ENCODE measurements around the gene IL34.

The IL34 gene

GRCh38 chr16:70700101-70701020 lies 54.0 kb downstream of the IL34 start:
- no peak for DNase-seq (ENCODE audit: low read depth in 2 of 3, low spot score in 2 of 3)

DNA sequence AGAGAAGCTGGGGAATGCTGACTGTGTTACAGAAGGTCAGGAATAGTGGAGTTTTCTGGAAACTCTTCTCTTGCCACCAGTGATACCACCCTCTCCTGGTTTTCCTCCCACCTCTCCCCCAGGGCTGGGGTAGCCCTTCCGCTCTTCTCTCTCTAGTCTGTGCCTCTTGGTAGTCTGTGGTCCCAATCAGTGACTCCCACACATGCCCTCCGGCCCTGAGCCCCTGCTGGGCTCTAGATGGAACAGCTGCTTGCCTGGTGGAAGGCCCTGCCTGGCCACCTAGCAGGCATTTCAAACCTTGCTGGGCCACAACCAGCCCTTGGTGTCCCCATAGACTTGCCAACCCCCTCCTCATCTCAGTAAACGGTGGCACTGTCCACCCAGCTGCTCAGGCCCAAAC lies 54.7 kb downstream of the IL34 start:
- no peak for DNase-seq (ENCODE audit: low read depth in 2 of 3, low spot score in 2 of 3)

DNA sequence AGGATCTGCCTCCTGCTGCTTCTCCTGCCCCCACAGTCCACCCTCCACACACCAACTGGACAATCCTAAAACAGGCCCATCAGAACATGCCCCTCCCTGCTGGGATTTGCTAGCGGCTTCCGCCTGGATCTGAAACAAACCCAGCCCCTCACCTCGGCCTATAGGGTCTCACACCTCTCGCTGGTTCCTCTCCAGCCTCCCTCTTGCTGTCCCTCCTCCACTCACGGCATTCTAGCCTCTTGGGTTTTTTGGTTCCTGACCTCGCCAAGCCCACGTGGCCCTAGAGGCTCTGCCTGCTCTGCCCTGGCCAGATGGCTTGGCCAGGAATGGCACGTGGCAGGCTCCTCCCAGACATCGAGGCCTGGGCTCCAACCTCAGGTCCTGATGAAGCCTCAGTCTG lies 55.2 kb downstream of the IL34 start:
- no peak for DNase-seq (ENCODE audit: low read depth in 2 of 3, low spot score in 2 of 3)

GRCh38 chr16:70701998-70702397 lies 55.6 kb downstream of the IL34 start:
- DNase-seq (ENCODE audit: low read depth in 2 of 3, low spot score in 2 of 3), result no peak

DNA sequence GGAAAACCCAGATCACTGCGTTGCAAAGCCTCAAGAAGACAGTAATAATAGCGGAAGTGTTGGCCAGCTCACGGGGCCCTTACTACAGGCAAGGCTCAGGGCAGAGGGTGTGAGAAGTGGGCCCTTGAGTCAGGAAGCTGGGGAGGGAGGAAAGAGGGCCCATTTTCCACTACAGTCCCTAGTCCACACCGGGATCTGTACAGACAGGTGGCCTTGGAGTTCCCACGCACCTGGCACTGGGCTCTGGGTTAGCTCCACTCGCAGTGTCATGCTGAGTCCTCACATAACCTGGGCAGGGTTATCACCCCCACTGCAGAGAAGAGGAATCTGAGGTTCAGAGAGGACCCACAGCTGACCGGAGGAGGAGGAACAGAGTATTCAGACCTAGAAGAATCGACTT lies 56.3 kb downstream of the IL34 start:
- DNase-seq (ENCODE audit: low read depth in 2 of 3, low spot score in 2 of 3), result no peak

GRCh38 chr16:70703041-70703834 lies 56.9 kb downstream of the IL34 start:
- no peak for DNase-seq (ENCODE audit: low read depth in 2 of 3, low spot score in 2 of 3)

- DNase-seq (ENCODE audit: low read depth in 2 of 3, low spot score in 2 of 3), result no peak
These were observed 57.5 kb downstream of the IL34 start for GRCh38 chr16:70703835-70704381.

GRCh38 chr16:70704586-70704985 lies 58.2 kb downstream of the IL34 start:
- DNase-seq (ENCODE audit: low read depth in 2 of 3, low spot score in 2 of 3), result no peak

GRCh38 chr16:70705056-70705455 lies 58.7 kb downstream of the IL34 start:
- no peak for DNase-seq (ENCODE audit: low read depth in 2 of 3, low spot score in 2 of 3)

GRCh38 chr16:70706948-70707465 lies 60.6 kb downstream of the IL34 start:
- DNase-seq (ENCODE audit: low read depth in 2 of 3, low spot score in 2 of 3), result no peak

- DNase-seq (ENCODE audit: low read depth in 2 of 3, low spot score in 2 of 3), result no peak
These were observed 62.2 kb downstream of the IL34 start for GRCh38 chr16:70708366-70709246.

- DNase-seq (ENCODE audit: low read depth in 2 of 3, low spot score in 2 of 3), result no peak
These were observed 63.1 kb downstream of the IL34 start for GRCh38 chr16:70709457-70709856.

DNA sequence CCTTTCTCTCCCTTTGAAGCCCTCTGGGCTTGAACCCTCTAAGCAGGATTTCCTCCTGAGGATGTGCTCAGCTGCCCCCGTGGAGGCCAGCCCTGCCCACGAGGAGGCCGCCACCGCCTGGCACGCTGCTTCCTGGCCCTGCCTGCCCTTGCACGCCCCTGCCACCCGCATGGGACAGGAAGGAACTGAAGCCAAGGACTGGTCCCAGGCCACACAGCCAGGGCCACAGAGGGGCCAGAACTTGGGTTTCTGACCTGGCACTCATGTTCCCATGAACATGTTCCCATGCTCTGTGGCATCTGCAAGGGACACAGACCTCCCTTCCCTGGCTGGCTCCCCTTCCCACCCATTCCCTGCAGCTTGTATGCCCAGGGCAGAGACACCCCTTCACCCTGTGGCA lies 63.6 kb downstream of the IL34 start:
- DNase-seq (ENCODE audit: low read depth in 2 of 3, low spot score in 2 of 3), result no peak

Data from activated CD8-positive, alpha-beta memory T cell treated with anti-CD3 and anti-CD28 coated beads for 48 hours (primary cell).